ENCODE data around the gene GPSM3. TPM values are rescaled to one million over a fixed set of nuclear protein-coding genes. Genes with fewer than 3 reads are reported as not detected.
"Not testable (repeated sequence)": the region's sequence is repeated elsewhere in the genome, so short reads cannot be mapped to it uniquely, and the experiment has no call there.

GPSM3 gene
- total RNA-seq, 2 donors from 2014 or later = 8.5 to 15.8 TPM

DNA sequence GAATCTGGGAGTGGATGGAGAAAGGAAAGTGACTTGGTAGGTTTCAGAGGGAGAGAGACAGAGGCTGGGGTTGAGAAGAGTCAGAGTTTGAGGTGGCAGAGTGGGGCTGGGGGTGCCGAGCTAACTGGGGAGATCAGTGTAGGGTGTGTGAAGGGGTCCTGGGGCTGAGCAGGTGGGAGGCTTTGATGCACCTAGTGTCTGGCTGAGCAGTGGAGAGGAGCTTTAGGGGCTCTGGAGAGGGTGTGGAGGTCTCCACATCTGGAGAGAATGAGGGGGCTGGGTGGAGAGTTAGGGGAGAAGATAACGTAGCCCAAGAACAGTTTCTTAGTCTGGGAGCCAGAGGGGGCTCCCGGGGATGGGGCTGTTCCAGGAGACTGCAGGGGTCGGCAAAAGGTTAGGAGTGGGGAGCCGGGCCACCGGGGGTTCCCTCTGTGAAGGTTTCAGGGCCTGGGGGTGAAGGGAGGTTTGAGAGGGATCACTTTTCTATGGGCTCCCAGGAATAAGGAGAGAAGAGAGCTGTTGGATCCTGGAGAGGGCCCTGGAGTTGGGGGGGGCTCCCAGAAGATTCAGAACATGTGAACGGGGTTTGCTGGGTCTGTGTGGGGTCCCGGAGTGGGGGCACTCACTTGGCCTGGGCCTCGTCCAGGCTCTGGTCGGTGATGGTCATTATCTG, 3.2 kb downstream of the GPSM3 start:
- intact Hi-C loops (cut with DNase I) = no loop called here
- DNase-seq (no peak), ATAC-seq (peak; percentile 0 to 1)

GRCh38 chr6:32188381-32189068, 3.9 kb downstream of the GPSM3 start:
- intact Hi-C loops (cut with DNase I) = no loop called here
- no peak for DNase-seq
- ATAC-seq = no peak

- intact Hi-C loops (cut with DNase I); DNase-seq; ATAC-seq: not testable (repeated sequence)
These were observed 4.6 kb downstream of the GPSM3 start for GRCh38 chr6:32187725-32188380.

DNA sequence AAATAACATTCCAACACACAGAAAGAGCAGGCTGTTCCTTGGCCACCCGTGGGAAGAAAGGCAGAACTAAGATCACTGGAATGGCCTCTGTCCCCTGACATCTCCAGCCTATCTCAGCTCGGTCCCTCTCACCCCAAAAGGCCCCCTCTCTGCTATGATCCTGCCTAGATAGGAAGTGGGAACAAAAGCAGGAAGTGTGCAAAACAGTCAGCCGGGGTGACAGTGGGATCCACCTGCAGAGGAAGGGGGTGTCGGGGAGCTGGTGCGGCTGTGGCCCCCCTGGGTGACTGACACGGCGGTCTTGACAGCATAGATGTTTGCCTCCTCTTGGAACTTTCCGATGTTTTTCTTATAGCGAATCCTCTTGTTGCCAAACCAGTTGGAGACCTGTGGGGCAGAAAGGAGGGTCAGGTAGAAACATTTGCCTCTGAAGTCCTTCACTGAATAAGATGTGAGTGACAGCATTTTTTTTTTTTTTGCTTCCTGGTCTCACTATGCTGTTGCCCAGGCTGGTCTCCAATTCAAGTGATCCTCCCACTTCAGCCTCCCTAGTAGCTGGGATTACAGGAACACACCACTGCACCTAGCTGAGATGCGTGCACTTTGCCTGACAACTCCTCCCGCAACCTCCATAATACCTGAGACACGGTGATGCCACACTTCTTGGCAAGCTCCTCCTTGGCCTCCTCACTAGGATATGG, 5.3 kb downstream of the GPSM3 start:
- DNase-seq (no peak), ATAC-seq (no peak)
- intact Hi-C loops (cut with DNase I) = no loop called here

- DNase-seq; ATAC-seq; intact Hi-C loops (cut with DNase I): not testable (repeated sequence)
These were observed 6.1 kb downstream of the GPSM3 start for GRCh38 chr6:32186151-32186840.

GRCh38 chr6:32185681-32186131, 6.7 kb downstream of the GPSM3 start:
- intact Hi-C loops (cut with DNase I) = not testable (repeated sequence)
- peak; percentile 59 to 68 for ATAC-seq
- peak; percentile 90 for DNase-seq

DNA sequence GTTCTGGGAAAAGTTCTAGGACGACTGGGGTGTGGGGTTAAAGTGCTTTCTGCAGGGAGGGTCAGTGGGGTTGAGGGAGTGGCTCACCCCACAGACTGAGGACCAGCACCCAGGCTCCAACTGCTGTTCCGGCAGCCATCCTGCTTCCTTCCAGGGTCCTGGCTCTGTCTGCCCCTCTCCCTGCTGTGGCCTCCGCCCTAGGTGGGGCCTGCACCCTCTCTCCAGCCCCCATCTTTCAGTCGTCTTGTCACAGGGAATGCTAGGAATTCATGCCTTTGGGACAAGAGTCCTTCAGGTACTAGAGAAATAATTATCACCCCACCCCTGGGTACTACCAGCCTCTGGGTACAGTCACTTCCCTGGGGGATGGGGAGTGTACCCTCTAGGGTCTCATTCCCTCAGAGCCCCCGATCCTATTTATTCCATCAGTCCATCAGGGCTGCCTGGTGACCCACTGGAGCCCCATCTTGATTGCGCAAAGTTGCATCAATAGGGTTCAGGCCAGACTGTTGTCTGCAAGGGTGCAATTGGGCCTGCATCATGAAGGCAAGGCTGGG, 8.3 kb downstream of the GPSM3 start, which contains the start of gene AGER:
Gene AGER, minus strand, starts transcription at position 170 of the 557 bp plus-strand sequence. Its CDS starts 31 bp downstream, at position 139.
- ATAC-seq (no peak), DNase-seq (no peak)
- intact Hi-C loops (cut with DNase I) = no loop called here

- DNase-seq (no peak), ATAC-seq (no peak)
- intact Hi-C loops (cut with DNase I) = no loop called here
These were observed 8.9 kb downstream of the GPSM3 start for GRCh38 chr6:32183483-32184083.

DNA sequence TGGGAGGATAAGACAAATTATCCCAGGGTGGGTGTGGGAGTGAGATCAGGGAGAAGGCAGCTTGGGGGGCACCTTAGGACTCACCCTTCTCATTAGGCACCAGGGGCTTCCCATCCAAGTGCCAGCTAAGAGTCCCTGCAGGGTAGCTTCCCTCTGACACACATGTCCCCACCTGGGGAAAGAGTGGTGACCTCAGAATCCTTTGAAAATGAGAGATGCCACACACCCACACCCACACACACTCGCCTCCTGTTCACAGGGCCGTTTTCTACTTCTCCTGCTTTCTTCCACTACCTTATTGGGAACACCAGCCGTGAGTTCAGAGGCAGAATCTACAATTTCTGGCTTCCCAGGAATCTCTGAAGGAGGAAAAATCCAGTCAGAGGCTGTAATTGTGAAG, 9.4 kb downstream of the GPSM3 start:
- ATAC-seq = no peak
- DNase-seq = no peak
- intact Hi-C loops (cut with DNase I) = no loop called here

DNA sequence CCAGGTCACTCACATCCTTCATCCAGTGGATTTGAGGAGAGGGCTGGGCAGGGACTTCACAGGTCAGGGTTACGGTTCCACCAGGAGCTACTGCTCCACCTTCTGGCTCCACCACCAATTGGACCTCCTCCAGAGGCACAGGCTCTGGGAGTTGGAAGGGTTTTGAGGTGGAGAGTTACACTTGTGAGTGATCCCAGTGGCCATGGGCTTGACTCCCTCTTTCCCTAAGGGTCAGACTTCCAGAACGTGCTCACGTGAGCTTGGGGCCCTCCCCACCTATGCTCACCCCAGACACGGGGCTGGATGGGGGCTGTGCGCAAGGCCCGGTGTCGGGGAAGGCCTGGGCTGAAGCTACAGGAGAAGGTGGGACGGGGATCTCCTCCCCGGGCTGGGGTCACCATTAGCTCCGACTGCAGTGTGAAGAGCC, 9.9 kb downstream of the GPSM3 start:
- no peak for DNase-seq
- ATAC-seq = no peak
- intact Hi-C loops (cut with DNase I) = no loop called here

DNA sequence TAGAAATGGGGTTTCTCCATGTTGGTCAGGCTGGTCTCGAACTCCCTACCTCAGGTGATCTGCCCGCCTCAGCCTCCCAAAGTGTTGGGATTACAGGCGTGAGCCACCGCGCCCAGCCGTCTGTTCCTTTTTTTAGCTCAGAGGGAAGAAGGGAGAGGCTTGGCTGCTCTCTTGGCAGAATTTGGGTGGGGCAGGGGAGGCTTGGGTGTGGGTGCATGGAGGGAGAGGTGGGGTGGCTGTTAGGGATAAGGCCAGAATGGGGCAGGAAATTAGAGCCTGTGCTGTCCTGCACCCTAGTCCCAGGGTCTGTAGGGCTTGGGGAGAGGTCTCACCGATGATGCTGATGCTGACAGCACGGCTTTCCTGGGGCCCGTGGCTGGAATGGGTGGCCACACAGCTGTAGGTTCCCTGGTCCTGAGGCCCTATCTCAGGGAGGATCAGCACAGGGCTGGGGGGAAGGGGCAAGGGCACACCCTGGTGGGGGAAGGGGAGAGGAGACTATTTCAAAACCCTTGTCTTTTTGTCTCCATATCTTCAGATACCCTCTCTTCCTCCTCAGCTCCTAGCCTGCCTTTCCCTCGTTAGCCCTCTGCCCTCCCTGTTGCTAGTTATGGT, 10.4 kb downstream of the GPSM3 start:
- no peak for DNase-seq
- intact Hi-C loops (cut with DNase I) = no loop called here
- ATAC-seq = no peak

DNA sequence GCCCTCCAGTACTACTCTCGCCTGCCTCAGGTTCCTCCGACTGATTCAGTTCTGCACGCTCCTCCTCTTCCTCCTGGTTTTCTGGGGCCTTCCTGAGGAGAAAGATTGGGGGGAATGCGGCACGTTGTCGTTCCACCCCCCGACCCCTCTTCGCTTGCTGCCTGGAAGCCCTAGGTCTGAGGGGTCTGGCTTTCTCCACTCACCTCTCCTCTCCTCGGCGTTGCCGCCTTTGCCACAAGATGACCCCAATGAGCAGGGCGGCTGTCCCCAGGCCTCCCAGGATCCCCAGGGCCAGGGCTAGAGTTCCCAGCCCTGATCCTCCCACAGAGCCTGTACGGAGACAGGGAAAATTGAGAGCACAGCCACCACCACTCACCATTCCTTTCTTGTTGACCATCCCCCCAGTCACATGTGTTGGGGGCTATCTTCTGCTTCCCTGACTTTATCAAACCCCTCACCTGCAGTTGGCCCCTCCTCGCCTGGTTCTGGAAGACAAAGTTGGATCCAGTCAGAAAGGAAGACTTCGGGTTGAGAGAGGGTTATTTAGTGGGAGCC, 11.2 kb downstream of the GPSM3 start:
- DNase-seq = no peak

GRCh38 chr6:32179766-32180405, 12.6 kb downstream of the GPSM3 start:
- no peak for ATAC-seq

More for the DNA sequence above, 11.2 kb downstream of the GPSM3 start:
- no peak for ATAC-seq
- intact Hi-C loops (cut with DNase I) = no loop called here

DNA sequence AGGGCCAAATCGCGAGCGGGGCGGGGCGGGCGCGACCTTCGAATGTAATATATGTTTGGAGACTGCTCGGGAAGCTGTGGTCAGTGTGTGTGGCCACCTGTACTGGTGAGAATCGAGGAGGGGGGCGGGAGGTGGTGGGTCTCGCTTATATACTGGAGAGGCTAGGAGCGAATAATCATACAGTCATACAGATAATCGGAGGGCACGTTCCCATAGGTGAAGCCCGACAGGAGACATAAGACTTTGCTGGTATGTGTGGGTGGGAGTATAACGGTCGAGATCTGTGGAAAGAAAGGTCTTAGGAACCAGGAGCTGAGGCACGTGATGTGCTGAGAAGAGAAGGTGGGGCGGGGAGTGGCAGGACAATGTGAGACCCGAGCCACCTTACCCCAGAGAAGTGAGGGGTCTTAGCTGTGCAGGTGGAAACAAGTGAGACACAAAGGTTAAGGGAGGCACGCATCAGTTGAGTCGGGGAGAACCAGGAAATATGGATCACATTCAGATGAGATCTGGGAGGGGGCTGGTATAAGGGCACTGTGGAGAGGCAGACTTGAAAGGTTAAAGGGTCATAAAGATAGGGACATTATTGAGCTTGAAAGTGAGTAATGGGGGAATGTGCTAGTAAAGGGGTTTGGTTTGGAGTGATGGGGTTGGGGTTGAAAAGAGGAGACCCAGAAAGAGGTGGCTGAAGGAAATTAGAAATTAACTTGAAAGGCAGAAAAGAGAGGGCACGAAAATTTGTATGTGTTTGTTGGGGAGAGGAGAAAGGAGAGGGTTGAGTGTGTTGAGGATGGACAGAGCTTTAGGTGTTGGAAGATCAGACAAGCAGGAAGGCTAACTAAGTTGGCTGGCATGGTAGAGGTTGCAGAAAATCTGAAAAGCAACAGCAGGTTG, 13.6 kb downstream of the GPSM3 start:
- intact Hi-C loops (cut with DNase I) = no loop called here
- no peak for DNase-seq
- ATAC-seq = no peak

More at GRCh38 chr6:32179766-32180405, 12.6 kb downstream of the GPSM3 start:
- intact Hi-C loops (cut with DNase I) = no loop called here
- DNase-seq = no peak

- ATAC-seq (peak; percentile 85 to 87), DNase-seq (peak; percentile 96)
- intact Hi-C loops (cut with DNase I) = no loop called here
These were observed 14.5 kb downstream of the GPSM3 start, which contains the start of gene RNF5 for GRCh38 chr6:32177788-32178546. TSS of gene RNF5 (plus strand) at chr6:32178405. CDS start at chr6:32178512, 107 bp downstream.
